NB4 (cell line): ENCODE measurements around the gene NIM1K.
A peak's percentile ranks its signal among the peaks of the same experiment; 100 is the strongest.
"Not testable (repeated sequence)": the region's sequence is repeated elsewhere in the genome, so short reads cannot be mapped to it uniquely, and the experiment has no call there.

Source experiments
- DNase-seq: peaks from one replicate; pipeline ENCODE4 v3.0.0; 2010; ENCODE audit warnings: low read depth
- H3K4me3 ChIP-seq: one replicate; pipeline ENCODE4 v1.5.1; 2011; ENCODE audit warnings: mild to moderate bottlenecking, low read depth, low read length, moderate library complexity
- CTCF ChIP-seq: IDR thresholded peaks from one replicate; pipeline ENCODE4 v1.5.1; 2012; ENCODE audit warnings: low read depth, low read length
- MAX ChIP-seq: IDR thresholded peaks from 2 replicates; pipeline ENCODE4 v1.6.1; 2011; ENCODE audit warnings: low read depth, low read length
- MYC ChIP-seq: IDR thresholded peaks from 2 replicates; pipeline ENCODE4 v1.6.1; 2011; ENCODE audit warnings: low read depth, low read length
- POLR2A ChIP-seq: IDR thresholded peaks from 2 replicates; pipeline ENCODE4 v1.6.1; 2011; ENCODE audit warnings: mild to moderate bottlenecking; ENCODE audit not compliant: insufficient read length; ENCODE audit errors: extremely low read depth

Gene NIM1K

GRCh38 chr5:43157068-43157467 lies 35.0 kb upstream of the NIM1K start:
- TF ChIP-seq MAX (no peak), MYC (no peak), POLR2A (no peak), CTCF (no peak)
- H3K4me3 ChIP-seq: no peak overlapping the region
- DNase-seq: no peak

DNA sequence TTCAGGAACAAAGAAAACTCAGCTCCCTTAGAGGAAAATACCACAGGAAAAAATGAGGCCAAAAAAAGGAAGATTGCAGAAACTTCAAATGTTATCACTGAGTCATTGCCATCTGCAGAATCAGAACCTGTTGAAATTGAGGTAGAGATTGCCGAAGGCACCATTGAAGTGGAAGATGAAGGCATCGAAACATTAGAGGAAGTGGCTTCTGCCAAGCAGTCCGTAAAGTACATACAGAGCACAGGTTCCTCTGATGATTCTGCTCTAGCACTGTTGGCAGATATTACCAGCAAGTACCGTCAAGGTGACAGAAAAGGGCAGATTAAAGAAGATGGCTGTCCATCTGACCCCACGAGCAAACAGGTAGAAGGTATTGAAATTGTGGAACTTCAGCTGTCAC lies 30.8 kb upstream of the NIM1K start:
- no peak overlapping the region for H3K4me3 ChIP-seq
- DNase-seq: peak; percentile 14
- no peak for TF ChIP-seq MYC
- TF ChIP-seq POLR2A: no peak
- no peak for TF ChIP-seq MAX
- TF ChIP-seq CTCF: no peak

DNA sequence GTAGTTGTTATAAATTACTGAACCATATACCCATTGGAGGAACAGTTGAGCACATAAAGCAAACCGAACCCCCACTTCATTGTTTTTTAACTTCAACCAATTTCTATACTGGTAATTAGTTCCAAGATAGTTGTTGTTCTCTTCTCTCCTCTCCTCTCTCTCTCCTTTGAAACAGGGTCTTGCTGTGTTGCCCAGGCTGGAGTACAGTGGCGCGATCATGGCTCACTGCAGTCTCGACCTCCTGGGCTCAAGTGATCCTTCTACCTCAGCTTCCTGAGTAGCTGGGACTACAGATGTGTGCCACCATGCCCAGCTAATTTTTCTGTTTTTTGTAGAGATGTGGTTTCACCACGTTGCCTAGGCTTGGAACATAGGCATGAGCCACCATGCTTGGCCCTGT lies 27.2 kb upstream of the NIM1K start:
- not testable (repeated sequence) for DNase-seq, H3K4me3 ChIP-seq

DNA sequence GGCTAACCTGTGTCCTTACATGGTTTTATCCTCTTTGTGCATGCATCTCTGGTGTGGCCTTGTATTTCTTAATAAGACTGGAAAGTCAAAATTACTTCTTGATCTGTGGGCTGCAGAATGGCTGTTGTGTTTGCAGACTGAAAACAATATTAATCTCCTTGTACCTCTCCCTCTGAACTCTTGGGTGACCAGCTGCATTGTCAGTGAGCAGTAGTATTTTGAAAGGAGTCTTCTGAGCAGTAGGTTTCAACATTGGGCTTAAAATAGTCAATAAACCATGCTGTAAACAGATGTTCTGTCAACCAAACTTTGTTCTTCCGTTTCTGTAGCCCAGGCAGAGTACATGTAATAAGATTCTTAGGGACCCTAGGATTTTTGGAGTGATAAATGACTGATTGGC lies 26.7 kb upstream of the NIM1K start:
- DNase-seq: no peak
- no peak overlapping the region for H3K4me3 ChIP-seq
- no peak for TF ChIP-seq CTCF
- no peak for TF ChIP-seq MYC

DNA sequence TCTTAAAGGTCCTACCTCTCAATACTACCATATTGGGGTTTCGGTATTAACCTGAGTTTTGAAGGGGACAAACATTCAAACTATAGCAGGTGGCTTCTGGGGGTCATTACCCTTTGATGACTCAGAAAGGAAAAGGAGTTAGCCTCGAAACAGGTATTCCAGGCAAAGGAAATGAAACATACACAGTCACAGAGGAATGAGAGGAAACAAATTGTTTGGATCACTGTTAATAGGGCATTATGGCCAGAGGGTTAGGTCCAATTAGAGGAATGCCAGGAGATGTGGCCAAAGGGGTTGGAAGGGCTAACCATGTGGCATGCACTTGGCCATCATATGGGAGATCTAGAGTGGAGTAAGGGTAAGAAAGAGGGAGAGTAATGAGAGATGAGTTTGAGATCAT lies 23.9 kb upstream of the NIM1K start:
- no peak for DNase-seq
- no peak for TF ChIP-seq CTCF
- no peak for TF ChIP-seq POLR2A
- TF ChIP-seq MAX: no peak
- TF ChIP-seq MYC: no peak
- H3K4me3 ChIP-seq: no peak overlapping the region

GRCh38 chr5:43171451-43171850 lies 20.6 kb upstream of the NIM1K start:
- H3K4me3 ChIP-seq: no peak overlapping the region
- DNase-seq: no peak
- no peak for TF ChIP-seq POLR2A
- no peak for TF ChIP-seq MYC
- no peak for TF ChIP-seq CTCF
- TF ChIP-seq MAX: no peak
